Stimulated activated CD4-positive, alpha-beta T cell treated with anti-CD3 and anti-CD28 coated beads, TNF-alpha, amount 100 ng/mL, for 24 hours (primary cell): ENCODE results near the gene DYNLT2.
"Not testable (repeated sequence)": the region's sequence is repeated elsewhere in the genome, so short reads cannot be mapped to it uniquely, and the experiment has no call there.

ENCODE experiments used
- DNase-seq, 3 experiments: peaks; one replicate each; pipeline ENCODE4 v3.0.0-alpha.2; 2020; ENCODE audit warnings: low read depth in 3 of 3

The DYNLT2 gene

GRCh38 chr6:169783971-169784820 is 32.8 kb upstream of the DYNLT2 start:
- DNase-seq: no peak

- DNase-seq: no peak
Measured at GRCh38 chr6:169783401-169783800, 32.0 kb upstream of the DYNLT2 start.

GRCh38 chr6:169782966-169783365 is 31.6 kb upstream of the DYNLT2 start:
- no peak for DNase-seq

- DNase-seq: no peak
Measured at GRCh38 chr6:169780571-169781091, 29.3 kb upstream of the DYNLT2 start.

GRCh38 chr6:169779896-169780295 is 28.5 kb upstream of the DYNLT2 start:
- no peak for DNase-seq

GRCh38 chr6:169779092-169779815 is 27.9 kb upstream of the DYNLT2 start:
- DNase-seq: no peak

GRCh38 chr6:169778646-169779045 is 27.3 kb upstream of the DYNLT2 start:
- DNase-seq: no peak

GRCh38 chr6:169777896-169778295 is 26.5 kb upstream of the DYNLT2 start:
- no peak for DNase-seq

GRCh38 chr6:169776379-169776778 is 25.0 kb upstream of the DYNLT2 start:
- no peak for DNase-seq

- DNase-seq: no peak
Measured at GRCh38 chr6:169775321-169775720, 23.9 kb upstream of the DYNLT2 start.

GRCh38 chr6:169774347-169774746 is 23.0 kb upstream of the DYNLT2 start:
- DNase-seq: no peak

GRCh38 chr6:169766921-169767736 is 15.8 kb upstream of the DYNLT2 start:
- DNase-seq: no peak

GRCh38 chr6:169766232-169766631 is 14.9 kb upstream of the DYNLT2 start:
- no peak for DNase-seq

- not testable (repeated sequence) for DNase-seq
Measured at GRCh38 chr6:169765789-169766188, 14.4 kb upstream of the DYNLT2 start.

GRCh38 chr6:169763881-169764280 is 12.5 kb upstream of the DYNLT2 start:
- no peak for DNase-seq

- no peak for DNase-seq
Measured at GRCh38 chr6:169763308-169763707, 11.9 kb upstream of the DYNLT2 start.

- no peak for DNase-seq
Measured at GRCh38 chr6:169755162-169755561, 3.8 kb upstream of the DYNLT2 start.

- DNase-seq: no peak
Measured at GRCh38 chr6:169752074-169752623, 777 bp upstream of the DYNLT2 start.

- DNase-seq: no peak
Measured at GRCh38 chr6:169746556-169746955, 4.8 kb downstream of the DYNLT2 start.

GRCh38 chr6:169745405-169745804 is 6.0 kb downstream of the DYNLT2 start:
- DNase-seq: no peak

GRCh38 chr6:169741344-169741743 is 10.0 kb downstream of the DYNLT2 start:
- no peak for DNase-seq
